ENCODE results near the gene KIF17. TPM values are rescaled to one million over a fixed set of nuclear protein-coding genes. Genes with fewer than 3 reads are reported as not detected.

Gene KIF17
- total and polyA plus RNA-seq, 2 of the 8 experiments (the other 6 are each of a cell fraction or from before 2014, with no cell fraction given) = 6.9 to 10.4 TPM

GRCh38 chr1:20732588-20733359 lies 15.0 kb upstream of the KIF17 start, which contains the start of gene SH2D5 (continued):
- TF ChIP-seq HDAC2 (IDR thresholded peaks at IDR 0.05; ENCODE audit: borderline replicate concordance in 1 of 2, low read depth in 2 of 2, low read length in 2 of 2) = 0 out of 4 replicates have a peak, but pooled peaks of 1 of the 2 experiments have one; percentile 6
- TF ChIP-seq CBX8 (IDR thresholded peaks at IDR 0.05; ENCODE audit: borderline replicate concordance, low read depth, low read length) = no peak
- TF ChIP-seq POU5F1 (IDR thresholded peaks at IDR 0.05; ENCODE audit: low read depth, low read length) = no peak
- TF ChIP-seq TEAD4 (IDR thresholded peaks at IDR 0.05; ENCODE audit: low read depth, low read length) = no peak
- no peak for TF ChIP-seq NRF1 (IDR thresholded peaks at IDR 0.05; ENCODE audit: low read depth, low read length)
- no peak for TF ChIP-seq BACH1 (IDR thresholded peaks at IDR 0.05; ENCODE audit: low read length)
- TF ChIP-seq CHD2 (IDR thresholded peaks at IDR 0.05; ENCODE audit: low read length) = no peak
